ENCODE results near the gene ZNF778. TPM values are rescaled to one million over a fixed set of nuclear protein-coding genes. Genes with fewer than 3 reads are reported as not detected.

Gene ZNF778
- total RNA-seq, 4 donors from 2014 or later: 7.4 to 30.2 (median 15.9) TPM

DNA sequence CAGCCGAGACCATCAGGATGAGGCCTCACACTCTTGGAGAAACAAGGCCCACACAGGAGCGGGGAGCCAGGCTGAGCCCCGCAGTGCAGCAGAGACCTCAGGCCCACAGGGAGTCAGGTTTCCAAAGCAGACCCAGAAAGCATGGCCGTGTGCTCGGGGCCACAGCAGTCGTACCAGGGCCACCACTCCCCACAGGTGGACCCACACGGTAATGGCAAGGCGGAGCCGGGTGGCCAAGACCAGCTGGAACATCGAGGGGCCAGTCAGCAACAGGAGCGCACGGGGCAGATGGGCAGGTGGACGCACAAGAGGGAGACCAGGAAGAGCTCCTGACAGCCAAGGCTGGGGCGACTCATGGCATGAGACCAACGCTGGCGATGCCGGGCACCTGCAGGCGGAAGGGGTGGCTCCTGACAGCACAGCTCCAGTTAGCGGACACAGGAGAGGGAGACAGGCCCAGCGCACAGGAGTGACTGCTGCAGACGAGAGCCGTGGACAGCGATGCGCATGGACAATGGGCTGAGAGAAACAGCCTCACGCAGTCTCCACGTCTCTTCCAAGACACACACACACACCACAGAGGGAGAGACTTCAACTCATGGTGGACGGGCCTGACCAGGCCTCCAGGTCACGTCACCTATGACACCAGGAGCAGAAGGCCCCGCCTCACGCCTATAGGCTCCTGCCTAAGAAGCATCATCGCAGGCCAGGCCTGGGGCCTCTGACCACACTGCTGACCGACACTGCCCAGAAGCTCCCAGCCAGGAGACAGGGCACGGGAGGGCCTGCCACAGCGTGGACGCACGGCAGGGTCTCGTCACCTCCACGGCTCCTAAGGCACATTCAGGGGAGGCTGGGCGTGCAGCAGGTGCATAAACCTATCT is 58.6 kb downstream of the ZNF778 start:
- Histone ChIP-seq H3K9me3 (no peaks in the 10 kb centered on the region), H3K27me3 (no peaks in the 10 kb centered on the region), H3K36me3 (no peaks in the 10 kb centered on the region), H3K4me1 (no peaks in the 10 kb centered on the region), H3K27ac (no peak overlapping the region), H3K4me3 (no peak overlapping the region)
- DNase-seq: no peak
- intact Hi-C loops (cut with DNase I; ENCODE audit: low total_unique reads): no loop called here
- no peak for TF ChIP-seq POLR2A (IDR thresholded peaks at IDR 0.05)
- TF ChIP-seq, protein P1, sequence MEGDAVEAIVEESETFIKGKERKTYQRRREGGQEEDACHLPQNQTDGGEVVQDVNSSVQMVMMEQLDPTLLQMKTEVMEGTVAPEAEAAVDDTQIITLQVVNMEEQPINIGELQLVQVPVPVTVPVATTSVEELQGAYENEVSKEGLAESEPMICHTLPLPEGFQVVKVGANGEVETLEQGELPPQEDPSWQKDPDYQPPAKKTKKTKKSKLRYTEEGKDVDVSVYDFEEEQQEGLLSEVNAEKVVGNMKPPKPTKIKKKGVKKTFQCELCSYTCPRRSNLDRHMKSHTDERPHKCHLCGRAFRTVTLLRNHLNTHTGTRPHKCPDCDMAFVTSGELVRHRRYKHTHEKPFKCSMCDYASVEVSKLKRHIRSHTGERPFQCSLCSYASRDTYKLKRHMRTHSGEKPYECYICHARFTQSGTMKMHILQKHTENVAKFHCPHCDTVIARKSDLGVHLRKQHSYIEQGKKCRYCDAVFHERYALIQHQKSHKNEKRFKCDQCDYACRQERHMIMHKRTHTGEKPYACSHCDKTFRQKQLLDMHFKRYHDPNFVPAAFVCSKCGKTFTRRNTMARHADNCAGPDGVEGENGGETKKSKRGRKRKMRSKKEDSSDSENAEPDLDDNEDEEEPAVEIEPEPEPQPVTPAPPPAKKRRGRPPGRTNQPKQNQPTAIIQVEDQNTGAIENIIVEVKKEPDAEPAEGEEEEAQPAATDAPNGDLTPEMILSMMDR (IDR thresholded peaks at IDR 0.05): no peak

DNA sequence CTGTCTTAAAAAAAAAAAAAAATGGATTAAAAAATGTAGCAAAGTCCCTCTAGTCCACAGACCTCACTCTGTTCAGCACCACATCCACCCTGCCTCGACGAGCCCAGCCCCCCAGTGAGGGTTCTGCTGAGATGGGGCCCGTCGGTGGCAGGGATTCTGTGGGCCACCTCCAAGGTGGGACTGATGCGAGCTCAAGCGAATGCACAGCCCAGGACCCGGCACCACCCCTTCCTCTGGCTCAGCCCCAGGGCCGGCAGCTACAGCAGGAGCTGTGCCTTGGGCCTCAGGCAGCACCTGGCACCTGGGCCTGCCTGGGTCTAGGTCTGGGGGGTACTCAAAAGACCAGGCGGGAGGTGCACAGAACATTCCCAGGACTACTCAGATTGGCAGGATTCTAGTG is 59.5 kb downstream of the ZNF778 start:
- Histone ChIP-seq H3K27ac (no peak overlapping the region), H3K27me3 (no peaks in the 10 kb centered on the region), H3K36me3 (no peaks in the 10 kb centered on the region), H3K4me3 (no peak overlapping the region), H3K4me1 (no peaks in the 10 kb centered on the region), H3K9me3 (no peaks in the 10 kb centered on the region)
- intact Hi-C loops (cut with DNase I; ENCODE audit: low total_unique reads): no loop called here
- no peak for DNase-seq
- TF ChIP-seq, protein P1 (IDR thresholded peaks at IDR 0.05): no peak
- TF ChIP-seq POLR2A (IDR thresholded peaks at IDR 0.05): no peak

DNA sequence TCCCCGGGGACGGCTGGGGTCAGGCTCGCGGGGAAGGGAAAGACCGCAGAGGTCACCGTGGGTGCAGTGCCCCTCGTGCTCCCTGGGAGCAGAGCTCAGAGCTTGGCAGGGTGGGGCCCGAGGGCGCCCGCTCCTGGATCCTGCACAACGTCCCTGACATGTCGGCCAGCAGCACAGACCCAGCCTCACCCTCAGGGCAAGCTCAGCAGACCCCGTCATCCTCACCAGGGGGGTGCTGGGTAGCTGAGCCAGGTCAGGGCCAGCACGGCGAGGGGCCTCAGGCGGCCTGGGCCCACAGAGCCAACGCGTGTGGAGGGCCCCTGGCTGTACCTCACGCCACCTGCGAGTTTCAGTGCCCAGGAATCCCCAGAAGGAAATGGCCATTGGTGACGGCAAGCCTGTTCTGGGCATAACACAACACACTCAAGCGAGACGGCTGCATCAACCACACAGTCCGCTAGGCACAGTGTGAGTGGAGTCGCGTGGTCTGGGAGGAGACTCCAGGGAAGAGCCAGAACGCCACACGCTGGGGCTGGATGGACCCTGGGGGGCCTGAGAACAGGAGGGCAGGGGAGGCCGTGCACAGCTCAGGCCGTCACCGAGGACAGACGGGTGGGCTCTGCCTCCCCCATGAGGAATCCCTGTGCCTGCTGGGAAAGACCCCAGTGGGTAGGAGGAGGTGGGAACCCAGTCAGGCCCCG is 60.3 kb downstream of the ZNF778 start:
- Histone ChIP-seq H3K36me3 (no peaks in the 10 kb centered on the region), H3K4me3 (no peak overlapping the region), H3K4me1 (no peaks in the 10 kb centered on the region), H3K27me3 (no peaks in the 10 kb centered on the region), H3K27ac (no peak overlapping the region), H3K9me3 (no peaks in the 10 kb centered on the region)
- intact Hi-C loops (cut with DNase I; ENCODE audit: low total_unique reads): no loop called here
- TF ChIP-seq, protein P1 (IDR thresholded peaks at IDR 0.05): no peak
- no peak for DNase-seq

DNA sequence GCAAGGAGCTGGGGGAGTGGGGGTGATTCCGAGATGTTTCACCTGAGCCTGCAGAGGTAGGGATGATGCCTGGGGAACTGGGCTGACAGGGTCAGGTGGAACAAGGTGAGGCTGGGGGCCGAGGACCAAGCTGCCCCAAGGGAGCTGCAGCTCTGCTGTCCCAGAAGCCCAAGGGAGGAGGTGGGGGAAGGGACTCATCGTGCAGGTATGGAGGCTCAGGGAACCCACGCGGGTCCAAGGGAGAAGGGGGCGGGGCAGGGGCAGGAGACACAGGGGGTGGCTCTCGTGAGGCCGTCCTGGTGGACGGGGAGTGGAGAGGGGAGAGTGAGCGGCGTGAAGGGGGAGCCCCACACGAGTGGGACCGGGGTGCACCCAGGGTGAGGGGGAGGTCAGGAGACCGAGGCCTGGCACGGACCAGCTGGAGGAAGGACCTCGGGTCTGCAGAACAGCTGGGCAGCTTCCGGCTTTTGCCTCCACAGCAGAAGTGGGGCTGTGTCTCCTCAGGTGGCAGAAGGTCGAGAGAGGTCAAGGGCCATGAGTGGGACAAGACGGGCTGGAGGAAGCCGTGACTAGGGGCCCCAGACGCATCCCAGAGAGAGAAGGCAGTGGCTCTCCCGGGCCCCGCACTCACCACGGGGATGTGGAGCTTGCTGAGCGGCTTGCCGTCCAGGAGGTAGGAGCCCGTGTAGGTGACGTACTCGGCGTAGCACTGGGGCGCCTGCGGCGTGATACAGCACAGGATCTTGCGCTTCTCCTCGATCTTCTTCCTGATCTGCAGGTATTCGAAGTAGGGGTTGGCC is 61.1 kb downstream of the ZNF778 start:
- DNase-seq: no peak
- no peaks in the 10 kb centered on the region for H3K36me3 ChIP-seq

More for the DNA sequence above, 61.1 kb downstream of the ZNF778 start:
- Histone ChIP-seq H3K4me3 (no peak overlapping the region), H3K9me3 (no peaks in the 10 kb centered on the region), H3K4me1 (no peaks in the 10 kb centered on the region), H3K27ac (no peak overlapping the region), H3K27me3 (no peaks in the 10 kb centered on the region)
- TF ChIP-seq, protein P1 (IDR thresholded peaks at IDR 0.05): no peak
- TF ChIP-seq POLR2A (IDR thresholded peaks at IDR 0.05): no peak
- intact Hi-C loops (cut with DNase I; ENCODE audit: low total_unique reads): no loop called here

Data from uterus (tissue), 4 donors.